ENCODE results near the gene BBC3.

Gene BBC3

DNA sequence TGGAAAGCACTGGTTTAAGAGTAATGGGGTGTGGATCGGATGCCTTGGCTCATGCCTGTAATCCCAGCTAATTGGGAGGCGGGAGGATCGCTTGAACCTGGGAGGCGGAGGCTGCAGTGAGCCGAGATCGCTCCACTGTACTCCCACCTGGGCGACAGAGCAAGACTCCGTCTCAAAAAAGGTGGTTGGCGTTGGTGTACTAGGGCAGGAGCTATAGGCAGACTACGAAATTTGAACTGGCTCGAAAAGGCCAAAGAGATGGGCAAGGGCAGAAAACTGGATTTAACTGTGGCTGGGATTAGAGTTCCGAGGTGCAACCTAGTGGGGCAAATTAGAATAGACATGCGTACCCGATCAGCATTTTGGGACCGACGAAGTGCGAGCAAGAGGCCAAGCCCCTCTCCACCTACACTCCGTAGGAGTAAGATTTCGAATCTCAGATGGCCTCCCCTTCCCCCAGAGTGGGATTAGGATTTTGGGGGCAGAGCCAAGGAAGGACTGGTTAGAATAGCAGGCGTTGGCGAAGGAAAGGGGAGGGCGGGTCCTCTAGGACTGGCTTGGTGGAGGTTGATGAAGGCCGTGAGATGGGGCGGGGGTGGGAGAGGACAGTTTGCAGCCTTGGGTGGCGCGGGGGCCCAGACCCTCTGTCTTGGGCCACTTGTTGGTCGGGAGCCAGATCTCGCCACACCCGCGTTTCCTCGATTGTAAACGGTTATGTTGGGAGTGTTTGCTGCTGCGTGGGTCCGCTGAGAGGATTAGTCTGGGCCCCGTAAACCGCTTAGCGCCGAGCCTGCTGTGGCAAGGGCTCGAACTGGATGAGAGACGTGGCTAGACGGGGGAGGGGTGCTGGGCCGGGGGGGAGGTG is 41.7 kb upstream of the BBC3 start:
- Histone ChIP-seq H3K4me1 (ENCODE audit: control insufficient read depth in 2 of 2, insufficient read depth in 1 of 2, low read depth in 1 of 2, low read length in 2 of 2) (peaks cover 17 to 23% of the 10 kb centered on the region in 2 donors), H2AK5ac (ENCODE audit: low read depth, low read length) (peak overlapping the region; percentile 96), H3K4ac (ENCODE audit: low read length) (peak overlapping the region; percentile 26), H3K23ac (ENCODE audit: low read depth, low read length, poor library complexity) (peak overlapping the region; percentile 99), H3K4me2 (ENCODE audit: insufficient read depth, low read length, poor library complexity, severe bottlenecking) (peak overlapping the region; percentile 90), H3K9me3 (replicated peaks in 1 of 2; ENCODE audit: control insufficient read depth in 2 of 2, insufficient read depth in 1 of 2, low read depth in 1 of 2, low read length in 2 of 2) (no peaks in the 10 kb centered on the region), H3K36me3 (replicated peaks in 1 of 2; ENCODE audit: control insufficient read depth in 2 of 2, insufficient read depth in 2 of 2, low read length in 2 of 2) (peaks cover 16 to 45% of the 10 kb centered on the region in 2 donors), H3K4me3 (ENCODE audit: low read length in 2 of 2) (peak overlapping the region; percentile 69 to 82), H2BK120ac (ENCODE audit: low read depth, low read length) (no peak overlapping the region), H2BK12ac (ENCODE audit: low read length) (peak overlapping the region; percentile 11), H2AFZ (ENCODE audit: low read length) (peak overlapping the region; percentile 91), H4K8ac (ENCODE audit: low read depth, low read length) (no peak overlapping the region), H2BK5ac (ENCODE audit: low read length) (peak overlapping the region; percentile 98), H3K27ac (replicated peaks; ENCODE audit: low read length) (peak overlapping the region; percentile 78), H3K18ac (ENCODE audit: low read length) (peak overlapping the region; percentile 96), H3K79me1 (ENCODE audit: low read depth, low read length) (peaks cover 5% of the 10 kb centered on the region), H2BK15ac (ENCODE audit: low read length) (peak overlapping the region; percentile 93), H4K91ac (ENCODE audit: low read depth, low read length, poor library complexity) (peak overlapping the region; percentile 81), H3K27me3 (ENCODE audit: control insufficient read depth in 3 of 3, insufficient read depth in 3 of 3, low read depth in 1 of 3, low read length in 3 of 3) (no peaks in the 10 kb centered on the region), H3K14ac (ENCODE audit: low read length) (no peak overlapping the region), H3K9ac (ENCODE audit: low read depth, low read length, poor library complexity) (peak overlapping the region; percentile 90)
- WGBS, 2 donors (ENCODE audit: extremely low coverage in 2 of 2, insufficient read length in 2 of 2, insufficient replicate concordance in 1 of 2): no CpG with 5 or more reads among the region's 42 CpGs
- DNase-seq (ENCODE audit: low spot score): no peak

GRCh38 chr19:47271949-47272348 is 41.0 kb upstream of the BBC3 start:
- Histone ChIP-seq H2BK5ac (ENCODE audit: low read length) (no peak overlapping the region), H2AK5ac (ENCODE audit: low read depth, low read length) (no peak overlapping the region)

DNA sequence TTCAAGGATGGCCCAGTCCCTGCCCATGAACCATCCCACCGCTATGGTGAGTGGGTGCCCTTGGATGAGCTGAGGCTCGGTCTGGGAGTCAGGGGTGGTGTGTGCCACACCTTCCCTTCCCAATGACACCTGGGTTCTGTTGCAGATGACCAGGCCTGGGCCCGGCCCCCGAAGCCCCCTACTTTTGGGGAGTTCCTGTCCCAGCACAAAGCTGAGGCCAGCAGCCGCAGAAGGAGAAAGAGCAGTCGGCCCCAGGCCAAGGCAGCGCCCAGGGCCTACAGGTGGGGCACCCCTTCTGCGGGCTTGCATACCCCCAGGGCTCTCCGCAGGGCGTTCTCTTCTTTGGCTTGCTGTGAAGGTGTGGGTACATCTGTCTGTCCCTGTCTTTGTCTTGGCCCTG is 39.4 kb upstream of the BBC3 start:
- no peak overlapping the region for H3K18ac ChIP-seq (ENCODE audit: low read length)

More at GRCh38 chr19:47271949-47272348, 41.0 kb upstream of the BBC3 start:
- Histone ChIP-seq H3K27ac (replicated peaks; ENCODE audit: low read length) (no peak overlapping the region), H4K8ac (ENCODE audit: low read depth, low read length) (no peak overlapping the region), H3K4me3 (ENCODE audit: low read length in 2 of 2) (no peak overlapping the region), H3K36me3 (replicated peaks in 1 of 2; ENCODE audit: control insufficient read depth in 2 of 2, insufficient read depth in 2 of 2, low read length in 2 of 2) (peaks cover 22 to 52% of the 10 kb centered on the region in 2 donors), H3K23ac (ENCODE audit: low read depth, low read length, poor library complexity) (no peak overlapping the region), H3K18ac (ENCODE audit: low read length) (peak overlapping the region; percentile 56), H2BK12ac (ENCODE audit: low read length) (peak overlapping the region; percentile 19), H3K9me3 (replicated peaks in 1 of 2; ENCODE audit: control insufficient read depth in 2 of 2, insufficient read depth in 1 of 2, low read depth in 1 of 2, low read length in 2 of 2) (no peaks in the 10 kb centered on the region), H3K14ac (ENCODE audit: low read length) (peak overlapping the region; percentile 33), H2AFZ (ENCODE audit: low read length) (no peak overlapping the region), H2BK15ac (ENCODE audit: low read length) (peak overlapping the region; percentile 66), H3K4me2 (ENCODE audit: insufficient read depth, low read length, poor library complexity, severe bottlenecking) (peak overlapping the region; percentile 4), H3K79me1 (ENCODE audit: low read depth, low read length) (peaks cover 10% of the 10 kb centered on the region), H3K9ac (ENCODE audit: low read depth, low read length, poor library complexity) (no peak overlapping the region), H2BK120ac (ENCODE audit: low read depth, low read length) (no peak overlapping the region), H3K4ac (ENCODE audit: low read length) (no peak overlapping the region), H3K4me1 (ENCODE audit: control insufficient read depth in 2 of 2, insufficient read depth in 1 of 2, low read depth in 1 of 2, low read length in 2 of 2) (peaks cover 17 to 23% of the 10 kb centered on the region in 2 donors), H4K91ac (ENCODE audit: low read depth, low read length, poor library complexity) (no peak overlapping the region), H3K27me3 (ENCODE audit: control insufficient read depth in 3 of 3, insufficient read depth in 3 of 3, low read depth in 1 of 3, low read length in 3 of 3) (no peaks in the 10 kb centered on the region)
- no CpG with 5 or more reads among the region's 6 CpGs for WGBS, 2 donors (ENCODE audit: extremely low coverage in 2 of 2, insufficient read length in 2 of 2, insufficient replicate concordance in 1 of 2)
- no peak for DNase-seq (ENCODE audit: low spot score)

GRCh38 chr19:47269596-47269995 is 38.6 kb upstream of the BBC3 start:
- Histone ChIP-seq H3K4me1 (ENCODE audit: control insufficient read depth in 2 of 2, insufficient read depth in 1 of 2, low read depth in 1 of 2, low read length in 2 of 2) (peaks cover 10 to 11% of the 10 kb centered on the region in 2 donors), H3K79me1 (ENCODE audit: low read depth, low read length) (peaks cover 16% of the 10 kb centered on the region), H2BK15ac (ENCODE audit: low read length) (no peak overlapping the region), H3K4ac (ENCODE audit: low read length) (no peak overlapping the region), H3K4me2 (ENCODE audit: insufficient read depth, low read length, poor library complexity, severe bottlenecking) (no peak overlapping the region), H3K27me3 (ENCODE audit: control insufficient read depth in 3 of 3, insufficient read depth in 3 of 3, low read depth in 1 of 3, low read length in 3 of 3) (no peaks in the 10 kb centered on the region), H2BK5ac (ENCODE audit: low read length) (no peak overlapping the region), H3K4me3 (ENCODE audit: low read length in 2 of 2) (no peak overlapping the region), H3K23ac (ENCODE audit: low read depth, low read length, poor library complexity) (no peak overlapping the region), H3K27ac (replicated peaks; ENCODE audit: low read length) (no peak overlapping the region), H3K18ac (ENCODE audit: low read length) (no peak overlapping the region), H2BK120ac (ENCODE audit: low read depth, low read length) (no peak overlapping the region), H3K14ac (ENCODE audit: low read length) (no peak overlapping the region), H2BK12ac (ENCODE audit: low read length) (no peak overlapping the region), H4K91ac (ENCODE audit: low read depth, low read length, poor library complexity) (no peak overlapping the region), H3K36me3 (replicated peaks in 1 of 2; ENCODE audit: control insufficient read depth in 2 of 2, insufficient read depth in 2 of 2, low read length in 2 of 2) (peaks cover 32 to 65% of the 10 kb centered on the region in 2 donors), H3K9ac (ENCODE audit: low read depth, low read length, poor library complexity) (no peak overlapping the region), H3K9me3 (replicated peaks in 1 of 2; ENCODE audit: control insufficient read depth in 2 of 2, insufficient read depth in 1 of 2, low read depth in 1 of 2, low read length in 2 of 2) (peaks cover 0 to 3% of the 10 kb centered on the region in 2 donors), H2AK5ac (ENCODE audit: low read depth, low read length) (no peak overlapping the region), H2AFZ (ENCODE audit: low read length) (no peak overlapping the region), H4K8ac (ENCODE audit: low read depth, low read length) (no peak overlapping the region)
- no CpG with 5 or more reads among the region's 7 CpGs for WGBS, 2 donors (ENCODE audit: extremely low coverage in 2 of 2, insufficient read length in 2 of 2, insufficient replicate concordance in 1 of 2)
- DNase-seq (ENCODE audit: low spot score): no peak

More for the DNA sequence above, 39.4 kb upstream of the BBC3 start:
- peaks cover 16% of the 10 kb centered on the region for H3K79me1 ChIP-seq (ENCODE audit: low read depth, low read length)
- no peak overlapping the region for H3K4ac ChIP-seq (ENCODE audit: low read length)
- peaks cover 27 to 57% of the 10 kb centered on the region in 2 donors for H3K36me3 ChIP-seq (replicated peaks in 1 of 2; ENCODE audit: control insufficient read depth in 2 of 2, insufficient read depth in 2 of 2, low read length in 2 of 2)
- H2BK15ac ChIP-seq (ENCODE audit: low read length): no peak overlapping the region
- no peaks in the 10 kb centered on the region for H3K27me3 ChIP-seq (ENCODE audit: control insufficient read depth in 3 of 3, insufficient read depth in 3 of 3, low read depth in 1 of 3, low read length in 3 of 3)
- no peak overlapping the region for H2BK5ac ChIP-seq (ENCODE audit: low read length)
- H3K4me2 ChIP-seq (ENCODE audit: insufficient read depth, low read length, poor library complexity, severe bottlenecking): no peak overlapping the region
- H3K27ac ChIP-seq (replicated peaks; ENCODE audit: low read length): no peak overlapping the region
- no peak overlapping the region for H3K14ac ChIP-seq (ENCODE audit: low read length)
- no peak overlapping the region for H2AFZ ChIP-seq (ENCODE audit: low read length)
- H2BK120ac ChIP-seq (ENCODE audit: low read depth, low read length): no peak overlapping the region
- H2BK12ac ChIP-seq (ENCODE audit: low read length): no peak overlapping the region
- H3K9me3 ChIP-seq (replicated peaks in 1 of 2; ENCODE audit: control insufficient read depth in 2 of 2, insufficient read depth in 1 of 2, low read depth in 1 of 2, low read length in 2 of 2): peaks cover 0 to 3% of the 10 kb centered on the region in 2 donors
- DNase-seq (ENCODE audit: low spot score): no peak
- no peak overlapping the region for H4K8ac ChIP-seq (ENCODE audit: low read depth, low read length)
- H2AK5ac ChIP-seq (ENCODE audit: low read depth, low read length): no peak overlapping the region
- H3K9ac ChIP-seq (ENCODE audit: low read depth, low read length, poor library complexity): no peak overlapping the region
- WGBS, 2 donors (ENCODE audit: extremely low coverage in 2 of 2, insufficient read length in 2 of 2, insufficient replicate concordance in 1 of 2): no CpG with 5 or more reads among the region's 10 CpGs
- no peak overlapping the region for H4K91ac ChIP-seq (ENCODE audit: low read depth, low read length, poor library complexity)
- H3K4me1 ChIP-seq (ENCODE audit: control insufficient read depth in 2 of 2, insufficient read depth in 1 of 2, low read depth in 1 of 2, low read length in 2 of 2): peaks cover 13 to 14% of the 10 kb centered on the region in 2 donors
- H3K4me3 ChIP-seq (ENCODE audit: low read length in 2 of 2): no peak overlapping the region
- H3K23ac ChIP-seq (ENCODE audit: low read depth, low read length, poor library complexity): peak overlapping the region; percentile 44

Data from neuronal stem cell (in vitro differentiated cells).